GM10266 (cell line): Measurements from ENCODE around the gene ABAT.

Experiments
- DNase-seq: peaks from one replicate; pipeline ENCODE4 v3.0.0; 2012; ENCODE audit errors: extremely low spot score
- TF ChIP-seq, protein P1 (sequence below): IDR thresholded peaks from 2 replicates; pipeline ENCODE4 v1.5.1; 2012; ENCODE audit warnings: mild to moderate bottlenecking, low read depth; ENCODE audit not compliant: control insufficient read depth, insufficient read depth; ENCODE audit errors: missing control alignments

Gene ABAT

DNA sequence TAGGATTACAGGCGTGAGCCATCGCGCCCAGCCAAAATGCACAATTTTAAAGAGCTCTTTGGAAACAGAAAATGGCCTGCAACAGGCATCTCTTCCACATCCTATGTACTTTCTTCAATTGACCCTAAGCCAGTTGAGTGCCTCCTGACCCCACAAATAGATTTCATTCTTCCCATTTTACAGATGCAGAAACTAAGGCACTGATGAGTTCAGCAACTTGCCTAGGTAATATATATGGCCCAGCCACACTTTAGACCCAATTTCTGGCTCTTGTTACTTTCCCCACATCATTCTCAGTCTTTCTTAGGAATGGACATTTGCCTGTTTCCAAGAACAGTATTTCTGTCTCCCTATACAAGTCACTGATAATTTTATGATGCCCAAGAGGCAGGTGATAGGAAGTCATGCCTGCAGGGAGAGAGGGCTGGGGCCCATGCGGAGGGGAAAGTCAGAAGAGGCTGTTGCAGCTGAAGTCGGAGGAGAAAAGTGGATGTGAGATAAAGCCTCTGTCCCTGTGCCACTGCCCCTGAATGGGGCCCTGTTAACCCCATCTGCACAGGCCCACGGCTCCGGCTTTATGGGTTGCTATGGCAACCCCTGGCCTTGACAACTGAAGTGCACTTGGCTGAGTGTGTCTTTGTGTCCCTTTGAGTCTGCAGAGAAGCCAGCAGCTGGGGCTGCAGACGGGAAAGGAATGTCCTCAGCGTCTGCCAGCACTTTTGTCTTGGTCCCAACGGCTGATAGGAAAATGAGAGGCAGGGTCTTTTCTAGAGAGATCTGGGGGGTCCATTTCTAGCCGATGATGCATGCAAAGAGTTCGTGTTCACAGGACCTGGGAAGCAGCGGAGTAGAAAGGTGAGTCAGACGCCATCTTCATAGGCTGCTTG lies 45.9 kb downstream of the ABAT start:
- DNase-seq: no peak
- TF ChIP-seq, protein P1, sequence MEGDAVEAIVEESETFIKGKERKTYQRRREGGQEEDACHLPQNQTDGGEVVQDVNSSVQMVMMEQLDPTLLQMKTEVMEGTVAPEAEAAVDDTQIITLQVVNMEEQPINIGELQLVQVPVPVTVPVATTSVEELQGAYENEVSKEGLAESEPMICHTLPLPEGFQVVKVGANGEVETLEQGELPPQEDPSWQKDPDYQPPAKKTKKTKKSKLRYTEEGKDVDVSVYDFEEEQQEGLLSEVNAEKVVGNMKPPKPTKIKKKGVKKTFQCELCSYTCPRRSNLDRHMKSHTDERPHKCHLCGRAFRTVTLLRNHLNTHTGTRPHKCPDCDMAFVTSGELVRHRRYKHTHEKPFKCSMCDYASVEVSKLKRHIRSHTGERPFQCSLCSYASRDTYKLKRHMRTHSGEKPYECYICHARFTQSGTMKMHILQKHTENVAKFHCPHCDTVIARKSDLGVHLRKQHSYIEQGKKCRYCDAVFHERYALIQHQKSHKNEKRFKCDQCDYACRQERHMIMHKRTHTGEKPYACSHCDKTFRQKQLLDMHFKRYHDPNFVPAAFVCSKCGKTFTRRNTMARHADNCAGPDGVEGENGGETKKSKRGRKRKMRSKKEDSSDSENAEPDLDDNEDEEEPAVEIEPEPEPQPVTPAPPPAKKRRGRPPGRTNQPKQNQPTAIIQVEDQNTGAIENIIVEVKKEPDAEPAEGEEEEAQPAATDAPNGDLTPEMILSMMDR: no peak

DNA sequence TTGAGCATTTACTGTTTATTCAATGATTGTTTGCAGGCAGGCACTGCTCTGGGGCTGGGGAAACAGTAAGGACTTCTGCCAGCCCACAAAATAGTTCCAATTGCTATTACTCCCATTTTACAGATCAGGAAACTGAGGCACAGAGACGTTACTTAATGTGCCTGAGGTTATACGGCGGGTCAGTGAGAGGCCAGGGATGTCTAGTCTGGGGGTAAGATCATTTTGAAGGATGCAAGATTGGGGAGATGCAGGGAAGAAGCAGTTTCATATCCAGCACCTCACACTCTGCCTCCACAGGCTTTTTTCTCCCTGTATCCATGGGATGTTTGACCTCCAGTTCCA lies 46.5 kb downstream of the ABAT start:
- TF ChIP-seq, protein P1: no peak
- no peak for DNase-seq

DNA sequence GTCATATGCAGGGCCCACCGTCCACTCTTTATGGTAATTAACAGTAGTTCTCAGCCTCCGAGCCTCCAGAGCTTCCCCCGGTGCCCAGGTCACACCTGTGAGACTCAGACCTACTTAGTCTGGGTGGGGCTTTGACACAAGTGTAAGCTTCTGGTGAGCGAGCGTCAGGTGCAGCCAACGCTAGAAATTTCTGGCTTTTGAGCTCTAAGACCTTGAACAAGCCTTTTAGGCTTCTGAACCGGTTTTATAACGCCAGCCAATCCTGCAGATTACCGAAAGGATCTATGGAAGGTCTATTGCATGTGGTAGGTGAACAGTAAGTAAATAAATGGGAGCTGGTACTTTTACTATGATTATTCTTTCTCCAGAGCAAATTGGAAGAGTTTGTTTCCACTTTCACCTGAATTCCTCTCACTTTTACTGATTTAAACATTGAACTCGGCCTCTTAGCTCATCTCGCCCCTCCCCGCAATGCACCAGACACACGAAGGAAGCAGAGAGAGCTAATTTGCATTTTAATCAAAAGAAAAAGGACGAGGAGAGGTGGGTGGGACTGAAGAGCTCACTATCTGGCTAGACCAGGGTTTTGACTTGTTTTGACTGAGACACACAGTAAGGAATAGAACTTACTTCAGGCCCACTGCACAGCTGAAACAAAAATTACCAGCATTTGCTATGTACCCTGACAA lies 47.1 kb downstream of the ABAT start:
- DNase-seq: no peak

DNA sequence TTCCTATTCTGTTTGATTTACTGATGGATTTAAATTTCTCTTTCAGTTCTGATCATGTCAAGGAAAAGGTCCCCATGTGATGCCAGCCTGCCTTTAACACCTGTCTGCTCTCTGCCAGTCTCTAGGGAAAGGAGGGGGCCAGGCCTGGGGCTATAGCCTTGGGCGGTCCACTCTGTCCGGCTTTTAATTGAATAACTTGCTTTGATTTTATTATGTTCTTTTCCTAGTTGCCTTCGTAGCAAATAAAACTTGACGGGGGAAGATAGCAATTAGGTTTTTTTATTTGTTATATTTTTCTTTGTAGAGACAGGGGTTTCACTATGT lies 47.6 kb downstream of the ABAT start:
- TF ChIP-seq, protein P1: no peak
- DNase-seq: no peak

More for the DNA sequence above, 47.1 kb downstream of the ABAT start:
- TF ChIP-seq, protein P1: no peak

DNA sequence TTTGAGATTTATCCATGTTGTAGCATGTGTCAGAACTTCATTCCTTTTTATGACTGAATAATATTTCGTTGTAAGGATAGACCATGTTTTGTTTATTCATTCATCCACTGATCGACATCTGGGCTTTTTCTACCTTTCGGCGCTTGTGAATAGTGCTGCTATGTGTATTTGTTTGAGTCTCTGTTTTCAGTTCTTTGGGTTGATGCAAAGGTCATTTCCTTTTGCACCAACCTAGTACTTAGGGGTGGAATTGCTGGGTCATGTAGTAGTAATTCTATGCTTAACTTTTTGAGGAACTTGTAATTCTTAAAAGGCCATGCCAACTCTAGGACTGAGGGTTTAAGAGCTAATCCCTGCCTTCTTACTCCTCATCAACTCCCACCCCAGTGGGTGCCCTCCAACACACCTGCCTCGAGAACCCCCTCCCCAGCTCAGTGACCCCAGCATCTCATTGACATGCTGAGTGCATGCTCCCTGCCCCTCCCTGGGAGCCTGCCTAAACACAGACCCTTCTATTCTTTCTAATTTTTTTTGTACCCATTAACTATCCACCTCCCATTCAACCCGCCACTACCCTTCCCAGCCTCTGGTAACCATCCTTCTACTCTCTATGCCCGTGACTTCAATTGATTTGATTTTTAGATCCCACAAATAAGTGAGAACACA lies 51.2 kb downstream of the ABAT start:
- DNase-seq: no peak
- TF ChIP-seq, protein P1: no peak

DNA sequence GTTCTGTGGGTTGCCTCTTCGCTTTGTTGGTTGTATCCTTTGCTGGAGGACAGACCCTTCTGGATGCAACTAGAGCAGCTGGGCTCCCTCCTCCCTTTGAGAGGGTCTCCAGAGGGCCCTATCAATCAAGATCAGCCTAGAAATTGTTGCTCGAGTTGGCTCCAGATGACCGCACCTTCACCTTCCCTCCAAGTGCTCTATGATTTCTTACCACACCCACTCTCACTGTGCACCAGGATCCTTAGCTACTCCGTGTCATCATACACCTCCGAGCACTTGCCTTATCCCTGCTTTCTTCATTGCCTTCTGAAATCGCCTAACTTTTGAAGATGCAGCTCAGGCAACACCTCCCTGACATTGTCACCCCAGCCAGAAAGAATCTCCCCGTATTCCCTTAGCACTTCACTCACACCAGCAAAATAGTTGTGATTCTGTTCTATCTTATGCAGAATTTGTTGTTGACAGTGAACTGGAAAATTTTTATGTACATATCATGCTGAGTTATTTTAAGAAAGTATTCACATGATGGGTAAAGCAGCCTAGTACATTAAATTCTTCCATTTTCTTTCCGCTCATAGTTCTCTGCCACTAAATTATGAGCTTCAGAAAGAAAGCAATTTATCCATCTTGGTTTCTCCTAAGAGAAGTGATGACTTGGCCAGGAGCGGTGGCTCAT lies 52.9 kb downstream of the ABAT start:
- TF ChIP-seq, protein P1: no peak
- DNase-seq: no peak
